ENCODE measurements around the gene AKT3.

Gene AKT3

DNA sequence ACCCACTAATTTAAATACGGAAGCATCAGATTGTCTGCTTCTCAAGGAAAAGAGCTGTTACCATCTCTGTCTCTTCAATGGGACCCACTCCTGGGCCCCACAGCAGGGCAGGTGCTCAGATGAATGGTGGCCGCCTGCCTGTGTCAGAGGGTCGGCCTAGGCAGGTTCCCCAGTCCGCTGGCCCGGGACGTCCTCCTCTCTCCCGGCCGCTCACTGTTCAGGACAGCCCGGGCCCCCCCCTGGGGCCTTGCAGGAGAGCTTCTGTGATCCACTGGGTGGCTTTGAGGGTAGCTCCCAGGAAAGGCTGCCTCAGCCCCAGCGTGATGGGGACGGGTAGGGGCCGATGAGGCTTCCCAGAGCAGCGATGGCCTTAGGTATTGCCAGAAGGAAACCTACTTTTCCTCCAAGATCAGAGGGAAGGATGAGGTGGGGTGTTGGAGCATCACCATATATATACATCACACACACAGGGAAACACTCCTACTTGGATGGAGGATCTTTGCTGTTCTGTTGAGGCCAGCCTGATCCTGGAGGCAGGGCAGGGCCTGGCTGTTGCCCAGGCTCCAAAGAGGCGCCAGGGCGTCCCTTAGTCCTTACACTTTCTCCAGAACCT, 362.9 kb downstream of the AKT3 start:
- DNase-seq (ENCODE audit: low read depth) = no peak

DNA sequence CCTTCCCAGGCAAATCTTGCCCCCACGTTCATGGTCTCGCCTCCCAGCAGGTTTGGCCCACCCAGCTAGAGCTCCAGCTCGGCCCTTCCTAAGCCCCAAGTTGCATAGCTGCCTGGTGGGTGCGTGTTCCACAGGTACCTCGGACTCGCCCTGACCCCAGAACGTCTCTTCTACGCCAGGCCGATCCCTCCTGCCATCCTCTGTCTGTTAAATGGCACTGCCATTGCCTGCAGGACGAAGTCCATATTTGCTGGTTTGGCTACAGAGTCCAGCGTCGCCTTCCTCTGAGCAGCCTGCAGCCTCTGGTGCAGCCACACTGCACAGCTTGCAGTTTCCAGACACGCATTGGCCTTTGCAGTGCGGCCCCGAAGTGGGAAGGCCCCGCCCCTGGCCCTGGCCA, 366.1 kb downstream of the AKT3 start:
- no peak for DNase-seq (ENCODE audit: low read depth)

GRCh38 chr1:243483071-243483771, 366.8 kb downstream of the AKT3 start:
- no peak for DNase-seq (ENCODE audit: low read depth)

DNA sequence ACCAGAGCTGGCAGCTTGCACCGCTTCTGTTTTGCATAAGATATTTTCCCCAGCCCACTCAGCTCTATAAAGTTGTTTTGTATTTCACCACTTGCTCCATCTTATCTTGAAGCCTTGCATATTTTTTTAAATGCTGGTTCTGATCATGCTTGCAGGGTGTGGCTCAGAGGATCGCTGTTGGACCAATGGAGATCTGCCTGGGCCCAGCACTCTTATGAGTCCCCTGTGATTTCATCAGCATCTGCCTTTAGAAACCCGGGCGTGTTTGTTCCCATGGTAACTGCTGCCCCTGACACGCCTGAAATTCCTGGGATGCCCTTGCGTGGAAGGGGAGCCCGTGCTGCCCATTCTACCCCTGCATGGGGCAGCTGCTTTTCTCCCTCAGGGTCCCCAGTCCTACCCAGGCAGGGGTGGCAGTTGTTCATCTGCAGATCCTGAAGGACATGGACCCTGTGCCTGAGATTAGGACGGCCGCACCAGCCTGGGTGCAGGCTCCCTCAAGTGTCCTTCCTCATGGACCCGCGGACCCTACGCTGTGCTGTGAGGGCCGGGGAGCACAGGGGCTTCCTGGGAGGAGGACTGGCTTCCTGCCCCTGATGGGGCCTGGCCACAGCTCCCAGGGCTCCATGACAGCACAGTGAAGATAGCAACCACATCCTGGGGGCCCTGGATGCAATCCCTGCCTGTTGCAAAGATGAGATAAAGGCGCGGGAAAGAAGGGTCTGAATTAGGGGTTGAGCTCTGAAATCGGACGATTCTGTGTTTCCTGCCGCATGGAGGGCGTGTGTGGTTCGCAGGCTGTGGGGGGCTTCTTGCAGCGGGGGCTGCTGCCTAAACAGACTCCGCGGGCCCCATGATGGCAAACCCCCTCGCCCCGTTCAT, 367.7 kb downstream of the AKT3 start:
- DNase-seq (ENCODE audit: low read depth) = no peak

DNA sequence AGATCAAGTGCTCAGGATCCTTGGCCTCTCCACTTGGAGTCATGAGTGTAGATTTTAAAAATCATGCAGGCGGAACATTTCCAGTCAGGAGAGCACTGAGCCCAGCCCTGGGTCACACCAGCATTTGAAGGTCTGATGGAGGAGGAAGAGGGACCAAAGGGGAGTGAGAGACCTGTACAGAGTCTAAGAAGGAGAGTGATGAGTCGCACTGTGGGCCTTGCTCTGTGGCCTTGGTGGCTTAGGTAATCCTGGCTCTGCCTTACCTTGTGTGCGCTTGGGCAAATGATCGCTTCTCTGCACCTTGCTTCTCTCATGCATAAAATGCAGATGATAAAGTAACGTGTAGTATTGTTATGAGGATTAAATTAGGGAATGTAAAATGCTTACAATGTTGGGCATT, 368.9 kb downstream of the AKT3 start:
- DNase-seq (ENCODE audit: low read depth) = no peak

DNA sequence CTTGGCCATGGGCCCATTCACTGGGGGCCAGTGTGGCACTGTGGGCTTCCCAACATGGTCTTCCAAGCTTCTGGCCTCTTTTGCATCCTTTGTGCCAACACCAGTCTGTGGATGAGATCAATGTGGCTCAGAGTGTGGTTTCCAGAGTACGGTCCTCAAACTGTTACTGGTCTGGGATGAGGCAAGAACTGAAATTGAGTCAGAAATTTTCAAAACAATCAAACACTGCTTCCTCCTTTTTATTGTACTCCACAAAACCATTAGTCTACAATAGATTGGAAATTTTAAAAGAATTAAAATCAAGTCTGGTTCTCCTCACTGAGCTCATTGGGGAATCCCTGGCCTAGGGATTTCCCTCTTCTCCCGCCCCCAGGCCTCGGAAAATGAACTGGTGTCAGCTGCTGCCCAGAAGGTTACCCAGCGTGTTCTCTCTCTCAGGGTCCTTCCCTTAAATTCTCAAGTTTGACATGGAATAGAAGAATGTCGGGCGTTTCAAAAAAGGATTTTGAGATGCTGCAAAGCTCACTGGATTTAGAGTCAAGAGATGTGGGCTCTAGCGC, 372.2 kb downstream of the AKT3 start:
- DNase-seq (ENCODE audit: low read depth) = no peak

GRCh38 chr1:243475966-243476365, 374.1 kb downstream of the AKT3 start:
- DNase-seq (ENCODE audit: low read depth) = no peak

DNA sequence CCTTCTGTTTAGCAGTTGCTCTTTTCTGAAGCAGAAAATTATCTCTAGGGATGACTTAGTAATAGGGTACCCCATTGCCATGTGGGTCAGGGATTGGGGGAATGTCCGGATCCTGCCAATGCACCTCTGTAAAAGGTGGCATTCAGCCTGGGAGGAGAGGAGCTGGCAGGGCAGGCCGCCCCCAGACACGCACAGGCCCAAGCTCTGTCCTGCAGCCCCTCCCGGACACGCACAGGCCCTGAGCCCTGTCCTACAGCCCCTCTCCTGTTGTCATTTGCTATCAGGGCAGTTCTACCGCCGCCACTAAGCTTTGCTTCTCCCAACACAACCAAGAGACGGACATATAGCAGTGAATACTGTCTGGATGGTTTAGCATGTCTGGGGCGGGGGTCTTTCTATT, 375.1 kb downstream of the AKT3 start:
- no peak for DNase-seq (ENCODE audit: low read depth)

GRCh38 chr1:243474136-243474881, 375.7 kb downstream of the AKT3 start:
- DNase-seq (ENCODE audit: low read depth) = no peak

GRCh38 chr1:243473227-243474135, 376.6 kb downstream of the AKT3 start:
- no peak for DNase-seq (ENCODE audit: low read depth)

GRCh38 chr1:243471754-243472745, 378.0 kb downstream of the AKT3 start:
- DNase-seq (ENCODE audit: low read depth) = no peak

- DNase-seq (ENCODE audit: low read depth) = no peak
Observed at GRCh38 chr1:243471026-243471685, 378.9 kb downstream of the AKT3 start.

- no peak for DNase-seq (ENCODE audit: low read depth)
Observed at GRCh38 chr1:243470502-243470901, 379.5 kb downstream of the AKT3 start.

DNA sequence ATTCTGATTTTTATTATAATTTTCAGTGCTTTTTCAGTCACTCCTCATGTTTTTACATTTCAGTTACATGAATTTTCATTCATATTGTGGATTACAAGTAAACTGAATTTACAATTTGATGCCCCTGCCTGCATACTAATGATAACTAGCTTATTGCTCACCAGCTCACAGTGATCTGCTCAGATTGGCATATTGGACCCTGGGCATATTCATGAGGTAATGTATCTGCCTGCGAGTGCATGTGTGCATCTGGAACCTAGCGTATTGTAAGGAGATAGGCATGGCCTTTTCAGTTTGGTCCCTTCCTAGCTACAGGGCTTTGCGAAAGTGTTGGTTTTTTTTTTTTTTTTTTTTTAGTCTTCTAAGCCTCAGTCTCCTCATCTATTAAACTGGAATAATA, 380.5 kb downstream of the AKT3 start:
- no peak for DNase-seq (ENCODE audit: low read depth)

- DNase-seq (ENCODE audit: low read depth) = no peak
Observed at GRCh38 chr1:243465738-243466137, 384.3 kb downstream of the AKT3 start.

- DNase-seq (ENCODE audit: low read depth) = no peak
Observed at GRCh38 chr1:243465081-243465480, 385.0 kb downstream of the AKT3 start.

- no peak for DNase-seq (ENCODE audit: low read depth)
Observed at GRCh38 chr1:243462929-243463697, 386.9 kb downstream of the AKT3 start.

GRCh38 chr1:243461700-243462099, 388.3 kb downstream of the AKT3 start:
- DNase-seq (ENCODE audit: low read depth) = no peak

Data from stimulated activated CD8-positive, alpha-beta memory T cell treated with anti-CD3 and anti-CD28 coated beads, Interleukin-12 subunit alpha, Interleukin-12 subunit beta, amount 100 ng/mL, for 4 hours (primary cell).